H54 (cell line): ENCODE data around the gene FAM163B.
A peak's percentile ranks its signal among the peaks of the same experiment; 100 is the strongest.

Experiments used
- DNase-seq: peaks from one replicate; pipeline ENCODE4 v3.0.0; 2011; ENCODE audit warnings: low spot score, mixed read lengths; ENCODE audit not compliant: insufficient read length
- FAIRE-seq: peaks from 3 replicates; lab custom pipeline; 2011; peaks lifted over from hg19 to GRCh38; lab: Jason Lieb, UNC
- POLR2A ChIP-seq: IDR thresholded peaks from 2 replicates; pipeline ENCODE4 v1.6.1; 2011; ENCODE audit warnings: low read depth, mild to moderate bottlenecking, low read length

FAM163B gene

DNA sequence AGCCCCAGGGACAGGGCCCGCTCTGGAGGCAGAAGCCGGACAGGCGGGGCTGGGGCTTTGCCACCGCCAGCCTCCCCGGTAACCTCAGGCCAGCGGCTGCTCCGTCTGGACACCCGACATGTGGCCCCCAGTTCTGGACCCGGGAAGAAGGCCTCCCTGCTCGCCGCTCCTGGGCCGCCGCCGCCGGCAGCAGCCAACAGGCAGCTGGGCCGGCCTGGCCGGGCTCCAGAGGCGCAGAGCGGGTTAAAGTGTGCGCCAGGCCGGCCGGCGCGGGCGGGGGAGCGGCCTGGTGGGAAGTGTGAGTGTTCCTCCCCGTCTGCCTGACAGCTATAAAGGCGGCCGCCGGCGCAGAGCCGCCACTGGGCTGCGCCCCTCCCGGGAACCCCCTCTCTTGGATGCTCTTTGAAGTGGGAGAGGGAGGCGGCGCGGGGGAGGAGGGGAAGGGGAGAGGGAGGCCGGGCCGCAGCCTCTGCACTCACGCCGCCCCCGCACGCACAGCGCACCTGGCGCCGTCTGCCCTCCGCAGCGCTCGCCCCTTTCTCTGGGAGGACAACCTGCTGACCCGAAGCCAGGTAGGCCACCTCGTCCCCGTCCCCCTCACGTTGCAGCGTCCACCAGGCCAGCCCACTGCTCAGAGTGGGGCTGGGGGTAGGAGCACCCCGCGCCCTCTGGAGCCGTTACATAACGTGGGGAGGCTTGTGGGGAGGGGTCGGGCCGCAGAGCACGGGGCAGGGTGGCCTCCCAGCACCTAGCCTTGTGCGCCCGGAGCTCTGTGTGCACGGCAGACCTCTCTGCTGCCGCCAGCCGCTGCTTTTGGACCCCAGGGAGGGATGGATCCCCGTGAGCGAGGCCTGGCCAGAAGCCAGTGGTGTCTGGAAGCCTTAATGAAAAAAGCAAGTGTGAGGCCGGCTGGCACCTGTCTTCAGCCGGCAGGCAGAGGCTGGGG, 74.6 kb downstream of the FAM163B start, which contains the start of gene ADAMTSL2:
Gene ADAMTSL2, plus strand, starts transcription at position 359 of the 946 bp plus-strand sequence. CDS start 2,009 bp downstream, outside the sequence.
- TF ChIP-seq POLR2A, result no peak
- DNase-seq, result no peak

GRCh38 chr9:133533857-133534256, 75.3 kb downstream of the FAM163B start:
- no peak for TF ChIP-seq POLR2A
- FAIRE-seq, result no peak

More for the DNA sequence above, 74.6 kb downstream of the FAM163B start, which contains the start of gene ADAMTSL2:
- FAIRE-seq, result no peak

DNA sequence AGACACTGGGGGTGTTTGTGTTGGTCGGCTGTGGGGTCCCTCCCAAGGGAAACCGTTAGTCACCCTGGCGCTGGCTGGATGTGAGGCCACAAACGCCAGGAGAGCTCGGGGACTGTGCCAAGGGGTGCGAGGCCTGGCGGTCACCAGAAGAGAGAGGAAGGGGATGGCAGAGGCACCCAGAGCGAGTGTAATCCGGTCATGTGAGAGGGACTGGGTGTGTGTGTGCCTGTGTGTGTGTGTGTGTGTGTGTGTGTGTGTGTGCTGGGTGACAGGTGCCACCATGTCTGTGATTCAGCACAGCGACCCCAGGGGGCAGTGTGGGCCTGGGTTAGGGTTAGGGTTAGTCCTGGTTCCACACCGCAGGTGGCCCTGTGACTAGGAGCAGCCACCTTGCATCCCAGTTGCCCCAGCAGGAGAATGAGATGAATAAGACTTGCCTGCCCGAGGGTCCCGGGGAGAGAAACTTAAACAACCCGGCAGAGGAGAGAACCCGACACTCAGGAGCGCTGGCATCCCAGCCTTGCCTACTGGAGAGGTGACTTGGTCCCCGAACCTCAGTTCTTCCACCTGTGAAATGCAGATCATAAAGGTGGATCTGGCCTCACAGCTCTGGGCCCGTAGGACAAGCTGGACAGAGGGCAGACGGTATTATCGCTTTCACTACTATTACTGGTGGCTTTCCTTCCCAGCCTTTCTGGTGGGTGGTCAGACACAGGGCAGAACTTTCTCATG, 76.1 kb downstream of the FAM163B start:
- TF ChIP-seq POLR2A, result no peak
- DNase-seq (peak; percentile 79), FAIRE-seq (peak; percentile 33)

More at GRCh38 chr9:133533857-133534256, 75.3 kb downstream of the FAM163B start:
- DNase-seq, result no peak

GRCh38 chr9:133531293-133531692, 77.9 kb downstream of the FAM163B start:
- DNase-seq (no peak), FAIRE-seq (no peak)

DNA sequence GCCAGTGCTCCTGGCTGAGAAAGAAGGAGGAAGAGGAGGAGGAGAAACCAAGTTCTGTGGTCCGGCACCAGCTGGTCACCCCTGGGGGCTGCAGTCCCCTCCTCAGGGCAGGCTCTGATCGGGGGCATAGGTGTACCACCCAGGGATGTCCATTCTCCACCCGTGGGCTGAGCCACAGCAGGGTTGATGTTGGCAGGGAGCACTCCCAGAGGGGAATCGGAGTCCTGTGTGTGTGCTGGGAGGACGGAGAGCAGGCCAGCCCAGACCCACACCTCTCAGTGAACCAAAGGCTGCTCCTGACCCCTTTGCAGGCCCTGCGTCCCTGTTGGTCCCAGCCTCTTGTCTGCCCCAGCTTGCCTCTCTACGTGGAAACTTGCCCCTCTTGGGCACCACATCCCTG, 79.3 kb downstream of the FAM163B start:
- FAIRE-seq, result no peak
- no peak for DNase-seq
- no peak for TF ChIP-seq POLR2A

More at GRCh38 chr9:133531293-133531692, 77.9 kb downstream of the FAM163B start:
- TF ChIP-seq POLR2A, result no peak

DNA sequence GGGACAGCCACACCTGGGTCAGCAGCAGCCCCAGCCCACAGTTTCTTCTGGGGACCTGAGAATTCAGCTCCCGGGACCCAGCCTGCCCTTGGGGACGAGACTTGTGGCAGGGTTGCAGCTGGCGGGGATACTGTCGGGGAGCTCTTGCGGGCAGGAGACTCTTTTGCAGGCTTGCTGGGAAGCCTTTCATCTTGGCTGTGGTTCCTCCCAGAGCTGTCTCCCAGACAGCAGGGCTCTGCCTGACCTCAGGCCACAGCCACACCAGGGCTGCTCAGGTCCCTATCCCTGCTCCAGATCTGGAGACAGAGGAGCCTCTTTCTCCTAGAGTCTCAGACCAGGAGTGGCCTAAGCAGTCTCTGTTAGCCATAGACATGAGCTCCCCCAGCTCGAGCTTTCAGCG, 79.7 kb downstream of the FAM163B start:
- FAIRE-seq, result no peak

GRCh38 chr9:133528876-133529241, 80.3 kb downstream of the FAM163B start:
- TF ChIP-seq POLR2A, result no peak
- DNase-seq, result no peak
- FAIRE-seq, result no peak

More for the DNA sequence above, 79.7 kb downstream of the FAM163B start:
- no peak for DNase-seq
- TF ChIP-seq POLR2A, result no peak

DNA sequence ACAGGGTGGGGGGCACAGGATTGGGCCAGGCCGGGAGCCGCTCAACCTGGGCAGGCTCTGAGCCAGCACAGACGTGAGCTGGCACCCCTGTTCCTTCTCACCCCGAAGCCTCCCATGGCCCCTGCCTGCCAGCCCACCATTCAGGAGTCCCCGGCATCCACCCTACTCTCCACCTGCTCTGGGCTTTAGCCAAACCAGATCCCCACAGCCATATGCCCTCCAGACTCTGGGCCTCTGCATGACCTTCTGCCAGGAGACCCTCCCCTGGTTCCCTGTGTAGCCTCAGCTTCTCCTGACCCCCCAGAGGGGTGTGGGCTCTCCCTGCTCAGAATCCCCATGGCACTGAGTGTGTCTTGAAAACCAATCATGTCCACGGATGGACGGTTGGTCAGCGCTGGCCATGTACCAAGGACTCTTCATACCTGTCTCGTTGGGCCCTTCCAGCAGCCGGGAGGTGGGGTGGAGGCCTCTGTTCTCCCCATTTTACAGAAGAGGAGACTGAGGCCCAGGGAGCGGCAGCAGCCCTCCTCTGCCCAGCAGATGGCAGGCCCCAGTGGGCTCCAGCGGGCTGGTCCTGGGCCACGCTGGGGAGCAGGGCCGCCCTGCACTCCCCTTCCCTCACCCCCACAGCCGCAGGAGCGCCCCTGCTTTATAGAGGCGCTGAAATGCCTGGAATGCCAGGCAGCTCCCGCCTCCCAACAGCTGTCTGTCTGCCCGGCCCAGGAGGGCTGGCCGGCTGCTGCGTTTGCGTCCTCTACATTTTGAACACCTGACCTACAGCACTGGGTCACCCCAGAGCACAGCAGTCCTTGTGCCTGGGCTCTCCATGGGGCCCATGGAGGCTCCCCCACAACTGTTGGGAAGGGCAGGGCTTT, 81.0 kb downstream of the FAM163B start:
- DNase-seq, result no peak
- TF ChIP-seq POLR2A, result no peak
- FAIRE-seq, result no peak

GRCh38 chr9:133527444-133527920, 81.7 kb downstream of the FAM163B start:
- FAIRE-seq (no peak), DNase-seq (no peak)
- no peak for TF ChIP-seq POLR2A
